GM12878 (cell line): ENCODE data around the gene DLG1. TPM values are rescaled to one million over a fixed set of nuclear protein-coding genes. Genes with fewer than 3 reads are reported as not detected.

Source experiments
- ATAC-seq: fragments of 200-7000 bp; cut with Tn5 transposase; 3 replicates; pipeline ENCODE4 v1.9.1; 2020; ENCODE audit warnings: mild to moderate bottlenecking, moderate library complexity
- BruUV-seq: library from RNA; stranded (reverse); fragments of 400-500 nt; replicated peaks from 2 replicates; lab custom pipeline; 2021; lab: Mats Ljungman, UMichigan
- CTCF ChIA-PET: fragments of 300-600 bp; sonication (Branson Sonifier 250); formaldehyde crosslinking; extraction: SDS; loops from one replicate; lab custom pipeline; 2021; ENCODE audit warnings: inconsistent platforms; lab: Yijun Ruan, JAX
- POLR2A ChIA-PET: fragments of 350-600 bp; formaldehyde crosslinking; extraction: SDS; loops from one replicate; lab custom pipeline; 2021; ENCODE audit warnings: inconsistent platforms; lab: Charles Lee
- RAD21 ChIA-PET: fragments of 300-600 bp; sonication (Branson Sonifier 250); formaldehyde crosslinking; loops from one replicate; lab custom pipeline; 2023; ENCODE audit warnings: antibody characterized with exemption; ENCODE audit not compliant: unreplicated experiment; lab: Charles Lee
- SMC1A ChIA-PET: fragments of 300-600 bp; sonication (Branson Sonifier 250); formaldehyde crosslinking; loops from one replicate; lab custom pipeline; 2023; ENCODE audit not compliant: unreplicated experiment, uncharacterized antibody; lab: Charles Lee
- DNase-seq: peaks from one replicate; pipeline ENCODE4 v3.0.0-alpha.2; 2011; ENCODE audit warnings: low read depth, low spot score
- FAIRE-seq: peaks from 3 replicates; lab custom pipeline; 2011; peaks lifted over from hg19 to GRCh38; lab: Jason Lieb, UNC
- H2AFZ ChIP-seq: 2 replicates; pipeline ENCODE4 v1.6.0; 2011; ENCODE audit warnings: low read depth, low read length, control low read depth; ENCODE audit not compliant: control insufficient read depth
- H3K27ac ChIP-seq: 2 replicates; pipeline ENCODE4 v1.5.1; 2011; ENCODE audit warnings: control low read depth; ENCODE audit not compliant: control insufficient read depth, insufficient read depth
- H3K27me3 ChIP-seq, 2 experiments: replicated peaks in 1 of 2; 2 replicates each; pipeline versions ENCODE4 v1.6.0 to v1.6.1; 2011; ENCODE audit warnings: low read length in 1 of 2; ENCODE audit not compliant: control insufficient read depth in 2 of 2, insufficient read depth in 2 of 2
- H3K36me3 ChIP-seq, 2 experiments: 2 replicates each; pipeline ENCODE4 v1.5.1; 2011; ENCODE audit warnings: low read length in 1 of 2; ENCODE audit not compliant: control insufficient read depth in 2 of 2, insufficient read depth in 2 of 2
- H3K4me1 ChIP-seq: 2 replicates; pipeline ENCODE4 v1.6.1; 2011; ENCODE audit warnings: mild to moderate bottlenecking, low read length, moderate library complexity, mixed read lengths; ENCODE audit not compliant: control insufficient read depth, insufficient read depth
- H3K4me2 ChIP-seq: 2 replicates; pipeline ENCODE4 v1.6.0; 2011; ENCODE audit warnings: control low read depth; ENCODE audit not compliant: control insufficient read depth, insufficient read depth
- H3K4me3 ChIP-seq: fragments of 200-600 bp; sonication (generic); 2 replicates; pipeline ENCODE4 v1.5.1; 2016
- H3K79me2 ChIP-seq: 2 replicates; pipeline ENCODE4 v1.6.0; 2011; ENCODE audit warnings: low read length; ENCODE audit not compliant: control insufficient read depth, insufficient read depth
- H3K9ac ChIP-seq: 2 replicates; pipeline ENCODE4 v1.8.0; 2011; ENCODE audit warnings: low read length, control low read depth, mixed read lengths; ENCODE audit not compliant: control insufficient read depth, insufficient read depth
- H3K9me3 ChIP-seq: replicated peaks from 3 replicates; pipeline ENCODE4 v1.5.1; 2011; ENCODE audit warnings: mild to moderate bottlenecking, low read length; ENCODE audit not compliant: control insufficient read depth, insufficient read depth
- H4K20me1 ChIP-seq: 2 replicates; pipeline ENCODE4 v1.6.0; 2011; ENCODE audit not compliant: control insufficient read depth, insufficient read depth
- EGR1 ChIP-seq, 2 experiments: IDR thresholded peaks; 1 replicate in 1 of 2; 2 replicates in 1 of 2; pipeline ENCODE4 v1.6.1; 2011 to 2012; ENCODE audit warnings: low read depth in 2 of 2, low read length in 2 of 2, borderline replicate concordance in 1 of 2, mild to moderate bottlenecking in 1 of 2, moderate library complexity in 1 of 2
- ESRRA ChIP-seq: IDR thresholded peaks from 2 replicates; pipeline ENCODE4 v1.6.1; 2012; ENCODE audit warnings: mild to moderate bottlenecking, low read length, improper control_type of control experiment
- FOXK2 ChIP-seq: fragments of 450-650 bp; IDR thresholded peaks from 2 replicates; pipeline ENCODE4 v1.6.1; 2017; ENCODE audit warnings: mild to moderate bottlenecking, moderate library complexity
- MYC ChIP-seq: IDR thresholded peaks from 2 replicates; pipeline ENCODE4 v1.6.1; 2011; ENCODE audit warnings: mild to moderate bottlenecking, low read length, moderate library complexity, inconsistent platforms; ENCODE audit not compliant: insufficient read depth, insufficient replicate concordance, insufficient read length, severe bottlenecking
- NFYA ChIP-seq: IDR thresholded peaks from 2 replicates; pipeline ENCODE4 v1.6.1; 2011; ENCODE audit warnings: low read depth, mild to moderate bottlenecking, low read length, improper control_type of control experiment, borderline replicate concordance
- POLR2AphosphoS5 ChIP-seq: IDR thresholded peaks from 2 replicates; pipeline ENCODE4 v1.6.1; 2011; ENCODE audit warnings: mild to moderate bottlenecking, low read length, inconsistent platforms
- YY1 ChIP-seq: IDR thresholded peaks from 2 replicates; pipeline ENCODE4 v1.6.1; 2011; ENCODE audit warnings: low read depth, mild to moderate bottlenecking, low read length
- WGBS: methylation state at CpG from one replicate; pipeline ENCODE4 v1.1.6; 2016; ENCODE audit warnings: low lambda C conversion rate; ENCODE audit not compliant: insufficient replicate concordance, insufficient coverage; ENCODE audit errors: missing lambda C conversion rate; 5-methylcytosine and 5-hydroxymethylcytosine counted together
- in situ Hi-C: fragments of 300-500 bp; cut with MboI; formaldehyde crosslinking; loops from 9 replicates; pipeline ENCODE4 v1.14.3; 2018; ENCODE audit warnings: mixed read lengths
- intact Hi-C: fragments of 100-400 bp; cut with micrococcal nuclease; formaldehyde crosslinking; loops from one replicate; pipeline ENCODE4 v1.14.2; 2022; ENCODE audit not compliant: unreplicated experiment
- polyA plus RNA-seq, 11 experiments: library from polyadenylated mRNA; depleted of rRNA in 4 of 11; unstranded in 6 of 11; stranded (reverse) in 5 of 11; fragments of >200 nt; fragmentation: Nextera tagmentation in 4 of 11; fragmentation: Illumina TruSeq in 1 of 11; extraction: Ambion mirVana in 4 of 11; extraction: Trizol in 1 of 11; gene quantifications; 1 replicate in 1 of 11; 2 replicates in 10 of 11; pipeline versions ENCODE4 v1.2.1 to v1.2.3, GENCODE V29; 2011 to 2016; ENCODE audit warnings: inconsistent platforms in 2 of 11, missing spikeins in 2 of 11, low read depth in 1 of 11
- total RNA-seq, 4 experiments: library from RNA; depleted of rRNA in 3 of 4; stranded (reverse); fragments of >200 nt in 3 of 4; fragmentation: Illumina TruSeq in 1 of 4; extraction: Trizol in 1 of 4; gene quantifications; 2 replicates each; pipeline versions ENCODE4 v1.2.1 to v1.2.3, GENCODE V29; 2013 to 2021

DLG1 gene
- total and polyA plus RNA-seq, 10 of the 15 experiments (the other 5 are each of a cell fraction or from before 2014, with no cell fraction given), result 9.2 to 63.1 (median 40.1) TPM

- Histone ChIP-seq H3K27me3 (no peaks in the 10 kb centered on the region), H3K36me3 (no peaks in the 10 kb centered on the region; a peak in 2 of 4 replicates), H4K20me1 (no peaks in the 10 kb centered on the region; the same call in 1 of the 2 replicates), H3K4me1 (no peaks in the 10 kb centered on the region), H3K4me3 (no peak overlapping the region), H3K27ac (no peak overlapping the region), H2AFZ (no peak overlapping the region), H3K4me2 (no peak overlapping the region), H3K9ac (no peak overlapping the region), H3K9me3 (no peaks in the 10 kb centered on the region), H3K79me2 (peaks cover 40% of the 10 kb centered on the region)
- no peak for ATAC-seq
- ChIA-PET POLR2A (interaction anchor here (1.1 kb wide), 1 partner anchor 196 kb away, joined by 4 read pairs; no protein-coding TSS in a partner anchor), CTCF (interaction anchor here (0.6 to 5.3 kb wide), 30 partner anchors 10 to 468 kb away, joined by 3 to 141 read pairs (median 10); no protein-coding TSS in a partner anchor), RAD21 (interaction anchor here (0.6 to 5.9 kb wide), 15 partner anchors 9 to 255 kb away, joined by 3 to 86 read pairs (median 8); no protein-coding TSS in a partner anchor), SMC1A (interaction anchor here (0.6 to 4.0 kb wide), 18 partner anchors 10 to 255 kb away, joined by 3 to 89 read pairs (median 11); no protein-coding TSS in a partner anchor)
- no peak for FAIRE-seq
- 52% methylated on average over 5 of the region's 6 CpGs for WGBS
- DNase-seq, result no peak
- in situ Hi-C loops (no loop called here), intact Hi-C loops (loop anchor here (5.0 to 10.0 kb wide), 3 partner anchors 36 to 199 kb away; no protein-coding TSS in a partner anchor)
- TF ChIP-seq EGR1 (IDR thresholded peaks at IDR 0.05; ENCODE audit: borderline replicate concordance in 1 of 2, low read depth in 2 of 2, low read length in 2 of 2) (no peak), POLR2AphosphoS5 (no peak), ESRRA (no peak)
- BruUV-seq, result no TSS peak
Observed at GRCh38 chr3:197258168-197258755, 40.1 kb downstream of the DLG1 start.

GRCh38 chr3:197257711-197258110 lies 40.7 kb downstream of the DLG1 start:
- H3K9me3 ChIP-seq, result no peaks in the 10 kb centered on the region
- H4K20me1 ChIP-seq, result no peaks in the 10 kb centered on the region; the same call in 1 of the 2 replicates
- CTCF ChIA-PET, result interaction anchor here (0.7 to 5.3 kb wide), 57 partner anchors 8 to 569 kb away, joined by 3 to 141 read pairs (median 6); no protein-coding TSS in a partner anchor
- TF ChIP-seq MYC (no peak), FOXK2 (no peak), YY1 (no peak), NFYA (no peak)
- TF ChIP-seq, all 136 proteins: peak for 0
- DNase-seq (no peak), ATAC-seq (no peak), FAIRE-seq (no peak)
- no peak overlapping the region for H3K27ac ChIP-seq
- H3K4me1 ChIP-seq, result no peaks in the 10 kb centered on the region
- intact Hi-C loops (loop anchor here (1.0 to 10.0 kb wide), 4 partner anchors 35 to 245 kb away; no protein-coding TSS in a partner anchor), in situ Hi-C loops (no loop called here)
- ChIA-PET SMC1A (interaction anchor here (0.6 to 4.0 kb wide), 34 partner anchors 8 to 544 kb away, joined by 3 to 89 read pairs (median 6); no protein-coding TSS in a partner anchor), POLR2A (interaction anchor here (0.7 to 1.4 kb wide), 3 partner anchors 10 to 196 kb away, joined by 3 to 4 read pairs (median 4); no protein-coding TSS in a partner anchor), RAD21 (interaction anchor here (0.6 to 5.9 kb wide), 31 partner anchors 7 to 259 kb away, joined by 3 to 86 read pairs (median 6); no protein-coding TSS in a partner anchor)
- no peaks in the 10 kb centered on the region for H3K27me3 ChIP-seq
- peaks cover 42% of the 10 kb centered on the region for H3K79me2 ChIP-seq
- 87% methylated on average over 5 of the region's 5 CpGs for WGBS
- H2AFZ ChIP-seq, result no peak overlapping the region
- H3K36me3 ChIP-seq, result no peaks in the 10 kb centered on the region; a peak in 1 of 4 replicates
- no peak overlapping the region for H3K4me3 ChIP-seq
- no peak overlapping the region for H3K9ac ChIP-seq
- H3K4me2 ChIP-seq, result no peak overlapping the region
- BruUV-seq, result no TSS peak
